GM10847 (cell line): Measurements from ENCODE around the gene CFAP97D2.

Source experiments
- POLR2A ChIP-seq: IDR thresholded peaks from 2 replicates; pipeline ENCODE4 v1.6.1; 2011; ENCODE audit not compliant: insufficient read length; ENCODE audit errors: extremely low read depth

Gene CFAP97D2

DNA sequence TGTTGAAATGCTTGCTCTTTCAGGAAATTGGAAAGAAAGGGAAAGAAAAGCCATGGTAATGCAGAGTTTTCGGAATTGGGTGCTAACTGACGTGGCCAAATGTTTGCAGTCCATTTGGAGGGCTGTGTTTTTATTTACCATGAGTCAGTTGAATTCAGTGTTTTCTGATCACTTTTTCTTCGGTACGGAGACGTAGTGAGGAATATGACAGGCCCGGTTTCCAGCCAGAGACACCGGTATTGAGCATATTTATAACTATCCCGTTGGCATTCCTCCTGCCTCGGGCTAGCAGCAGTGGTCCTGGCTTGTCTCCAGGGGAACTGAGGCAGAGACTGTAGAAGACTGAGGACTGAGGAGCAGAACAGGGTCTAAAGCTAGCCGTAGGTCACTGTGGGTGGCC is 56.6 kb downstream of the CFAP97D2 start:
- no peak for TF ChIP-seq POLR2A

- TF ChIP-seq POLR2A: no peak
These were observed 57.2 kb downstream of the CFAP97D2 start for GRCh38 chr13:114236227-114236626.

GRCh38 chr13:114237415-114238112 is 58.5 kb downstream of the CFAP97D2 start:
- no peak for TF ChIP-seq POLR2A

DNA sequence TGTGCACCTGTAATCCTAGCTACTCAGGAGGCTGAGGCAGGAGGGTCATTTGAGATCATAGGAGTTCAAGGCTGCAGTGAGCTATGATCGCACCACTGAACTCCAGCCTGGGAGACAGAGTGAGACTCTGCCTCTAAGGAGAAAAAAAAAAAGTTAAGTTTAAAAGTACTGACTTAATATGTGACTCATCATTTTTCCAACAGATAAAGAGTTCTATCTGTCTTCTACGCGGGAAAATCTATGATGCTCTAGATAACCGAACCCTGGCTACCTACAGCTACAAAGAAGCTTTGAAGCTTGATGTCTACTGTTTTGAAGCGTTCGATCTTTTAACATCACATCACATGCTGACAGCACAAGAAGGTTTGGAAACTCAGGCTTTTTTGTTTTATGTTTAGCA is 62.9 kb downstream of the CFAP97D2 start:
- no peak for TF ChIP-seq POLR2A

- TF ChIP-seq POLR2A: no peak
These were observed 64.9 kb downstream of the CFAP97D2 start for GRCh38 chr13:114243971-114244370.

- no peak for TF ChIP-seq POLR2A
These were observed 65.6 kb downstream of the CFAP97D2 start for GRCh38 chr13:114244637-114245036.

GRCh38 chr13:114248011-114248410 is 69.0 kb downstream of the CFAP97D2 start:
- no peak for TF ChIP-seq POLR2A

- TF ChIP-seq POLR2A: no peak
These were observed 70.0 kb downstream of the CFAP97D2 start for GRCh38 chr13:114249077-114249476.

DNA sequence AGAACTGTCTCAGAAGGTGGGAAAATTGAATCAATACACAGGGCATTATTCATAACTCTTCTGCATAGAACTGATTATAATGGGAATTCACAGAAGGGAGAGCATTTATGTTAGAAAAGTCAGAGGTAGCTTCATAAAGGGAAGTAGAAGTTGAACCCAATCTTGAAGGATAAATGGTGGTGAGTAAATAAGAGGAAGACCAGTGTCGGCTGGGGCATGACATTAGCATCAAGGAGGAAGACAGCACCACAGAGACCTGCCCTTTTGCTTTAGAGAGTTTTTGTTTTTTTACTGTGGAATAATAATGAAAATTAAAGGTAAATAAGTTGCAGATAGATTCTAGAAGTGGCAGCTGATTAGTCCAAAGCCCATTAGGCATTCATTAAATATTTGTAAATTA is 77.5 kb downstream of the CFAP97D2 start:
- TF ChIP-seq POLR2A: no peak

- no peak for TF ChIP-seq POLR2A
These were observed 78.0 kb downstream of the CFAP97D2 start for GRCh38 chr13:114257014-114257413.

GRCh38 chr13:114258589-114258988 is 79.5 kb downstream of the CFAP97D2 start:
- TF ChIP-seq POLR2A: no peak

- TF ChIP-seq POLR2A: no peak
These were observed 80.3 kb downstream of the CFAP97D2 start for GRCh38 chr13:114259374-114259773.

DNA sequence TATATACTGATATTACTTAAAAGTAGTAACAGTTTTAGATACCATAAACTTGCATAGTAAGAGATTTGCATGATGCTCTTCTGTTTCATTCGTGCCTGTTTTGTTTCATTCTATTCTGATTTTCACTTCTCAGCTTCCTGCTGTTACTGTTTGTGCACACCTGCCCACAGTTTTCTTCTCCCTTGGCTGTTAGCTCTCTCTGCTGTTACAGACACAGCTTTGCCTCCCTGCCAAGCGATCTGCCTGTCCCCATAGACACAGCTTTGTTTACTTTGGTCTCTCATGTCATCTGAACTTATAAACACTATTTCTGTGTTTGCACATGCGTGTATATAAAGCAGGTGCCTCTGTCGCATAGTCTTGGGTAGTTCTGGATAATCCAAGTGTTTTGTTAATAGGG is 80.9 kb downstream of the CFAP97D2 start:
- no peak for TF ChIP-seq POLR2A

GRCh38 chr13:114260814-114261213 is 81.8 kb downstream of the CFAP97D2 start:
- TF ChIP-seq POLR2A: no peak

DNA sequence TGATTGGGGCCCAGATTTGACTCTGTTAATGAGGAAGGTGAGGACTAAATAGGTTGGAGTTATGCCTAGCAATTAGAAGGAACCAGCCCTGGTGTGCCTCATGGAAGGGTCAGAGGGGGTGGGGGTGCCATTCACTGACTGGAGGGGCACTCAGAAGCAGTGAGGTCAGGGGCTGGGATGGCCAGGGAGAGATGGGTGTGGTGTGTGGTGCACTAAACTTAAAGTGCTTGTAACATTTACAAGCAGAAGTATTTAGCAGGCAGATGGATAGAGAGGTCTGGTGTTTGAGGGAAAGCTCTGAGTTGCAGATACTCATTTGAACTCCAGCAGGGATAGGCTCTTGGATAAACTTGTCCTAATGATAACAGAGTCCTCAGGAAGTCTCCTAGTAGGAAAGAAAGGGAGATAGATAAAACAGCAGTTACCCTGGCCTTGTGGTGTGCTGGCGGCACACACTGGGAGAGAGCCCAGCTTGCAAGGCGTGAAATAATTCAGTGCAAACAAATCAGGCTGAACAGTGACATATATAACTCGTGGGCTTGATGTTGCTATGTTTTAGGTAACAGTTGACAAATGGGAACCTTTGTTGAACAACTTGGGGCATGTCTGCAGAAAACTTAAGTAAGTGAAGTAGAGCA is 82.4 kb downstream of the CFAP97D2 start:
- no peak for TF ChIP-seq POLR2A

- no peak for TF ChIP-seq POLR2A
These were observed 84.5 kb downstream of the CFAP97D2 start for GRCh38 chr13:114263578-114263977.

GRCh38 chr13:114264886-114265611 is 86.0 kb downstream of the CFAP97D2 start:
- TF ChIP-seq POLR2A: no peak

GRCh38 chr13:114266241-114266640 is 87.2 kb downstream of the CFAP97D2 start:
- no peak for TF ChIP-seq POLR2A
